GM12875 (cell line): ENCODE results near the gene SCRN1.

Experiments
- H3K4me3 ChIP-seq: one replicate; pipeline ENCODE4 v1.5.1; 2011; ENCODE audit warnings: low read depth, low read length, control low read depth
- TF ChIP-seq, protein P1 (sequence below): IDR thresholded peaks from 2 replicates; pipeline ENCODE4 v1.5.1; 2011; ENCODE audit warnings: low read depth, mild to moderate bottlenecking, control low read depth, inconsistent platforms, low read length, moderate library complexity, borderline replicate concordance; ENCODE audit not compliant: insufficient read depth

The SCRN1 gene

DNA sequence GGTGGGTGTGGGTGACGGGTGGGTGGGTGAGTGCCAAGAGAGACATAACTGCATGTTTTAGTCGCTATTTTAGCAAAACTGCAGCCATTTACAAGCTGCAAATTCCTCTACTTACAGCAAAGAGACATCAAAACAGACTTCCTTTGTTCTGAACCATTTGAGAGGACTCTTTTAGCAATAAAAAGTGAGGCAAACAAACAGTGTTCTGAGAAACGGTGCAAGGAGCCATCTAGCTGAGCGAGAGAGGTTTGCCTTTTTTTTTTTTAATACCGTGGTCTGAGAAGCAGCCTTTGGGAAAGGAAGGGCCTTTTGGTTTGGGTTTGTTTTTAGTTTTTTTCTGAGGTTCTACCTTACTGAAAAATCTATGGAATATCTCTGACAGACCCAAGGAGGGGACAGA lies 62.9 kb downstream of the SCRN1 start:
- TF ChIP-seq, protein P1, sequence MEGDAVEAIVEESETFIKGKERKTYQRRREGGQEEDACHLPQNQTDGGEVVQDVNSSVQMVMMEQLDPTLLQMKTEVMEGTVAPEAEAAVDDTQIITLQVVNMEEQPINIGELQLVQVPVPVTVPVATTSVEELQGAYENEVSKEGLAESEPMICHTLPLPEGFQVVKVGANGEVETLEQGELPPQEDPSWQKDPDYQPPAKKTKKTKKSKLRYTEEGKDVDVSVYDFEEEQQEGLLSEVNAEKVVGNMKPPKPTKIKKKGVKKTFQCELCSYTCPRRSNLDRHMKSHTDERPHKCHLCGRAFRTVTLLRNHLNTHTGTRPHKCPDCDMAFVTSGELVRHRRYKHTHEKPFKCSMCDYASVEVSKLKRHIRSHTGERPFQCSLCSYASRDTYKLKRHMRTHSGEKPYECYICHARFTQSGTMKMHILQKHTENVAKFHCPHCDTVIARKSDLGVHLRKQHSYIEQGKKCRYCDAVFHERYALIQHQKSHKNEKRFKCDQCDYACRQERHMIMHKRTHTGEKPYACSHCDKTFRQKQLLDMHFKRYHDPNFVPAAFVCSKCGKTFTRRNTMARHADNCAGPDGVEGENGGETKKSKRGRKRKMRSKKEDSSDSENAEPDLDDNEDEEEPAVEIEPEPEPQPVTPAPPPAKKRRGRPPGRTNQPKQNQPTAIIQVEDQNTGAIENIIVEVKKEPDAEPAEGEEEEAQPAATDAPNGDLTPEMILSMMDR = no peak
- no peak overlapping the region for H3K4me3 ChIP-seq

DNA sequence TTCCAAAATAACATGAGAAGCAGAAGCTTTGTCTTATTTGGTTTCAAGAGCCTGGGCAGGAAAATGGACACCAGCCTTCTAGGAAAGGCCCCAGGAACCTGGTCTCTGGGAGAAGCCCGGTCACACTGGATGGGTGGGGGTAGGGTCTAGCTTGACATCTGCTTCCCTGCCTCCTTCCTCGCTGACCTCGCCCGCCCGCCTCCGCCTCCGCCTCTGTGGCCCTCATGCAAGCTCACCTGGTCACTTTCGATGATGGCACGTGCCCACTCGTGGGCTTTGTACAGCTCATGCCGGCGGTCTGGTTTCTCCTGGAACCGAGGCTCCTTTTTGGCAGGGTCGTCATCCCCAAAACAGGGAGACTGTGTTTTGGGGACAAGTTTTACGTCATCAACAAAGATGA lies 63.4 kb downstream of the SCRN1 start:
- H3K4me3 ChIP-seq = no peak overlapping the region
- TF ChIP-seq, protein P1 = no peak

DNA sequence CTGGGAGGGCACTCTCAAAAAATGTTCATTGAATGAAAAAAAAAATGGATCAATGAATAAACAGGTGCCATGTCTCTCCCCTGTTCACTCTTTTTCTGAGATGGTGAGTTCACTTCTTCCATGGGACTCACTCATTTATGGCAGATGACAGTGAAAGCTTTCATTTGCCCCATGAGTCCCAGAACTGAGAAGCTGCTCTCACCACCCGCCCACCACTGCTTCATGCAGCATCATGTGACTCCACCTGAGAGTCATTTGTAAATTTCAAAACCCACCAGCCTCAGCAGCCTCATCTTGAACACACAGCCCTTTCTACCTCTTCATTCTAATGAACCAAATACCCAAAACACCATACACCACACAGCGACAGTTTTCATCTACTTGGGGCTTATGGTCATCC lies 64.9 kb downstream of the SCRN1 start:
- H3K4me3 ChIP-seq = no peak overlapping the region
- TF ChIP-seq, protein P1 = no peak

DNA sequence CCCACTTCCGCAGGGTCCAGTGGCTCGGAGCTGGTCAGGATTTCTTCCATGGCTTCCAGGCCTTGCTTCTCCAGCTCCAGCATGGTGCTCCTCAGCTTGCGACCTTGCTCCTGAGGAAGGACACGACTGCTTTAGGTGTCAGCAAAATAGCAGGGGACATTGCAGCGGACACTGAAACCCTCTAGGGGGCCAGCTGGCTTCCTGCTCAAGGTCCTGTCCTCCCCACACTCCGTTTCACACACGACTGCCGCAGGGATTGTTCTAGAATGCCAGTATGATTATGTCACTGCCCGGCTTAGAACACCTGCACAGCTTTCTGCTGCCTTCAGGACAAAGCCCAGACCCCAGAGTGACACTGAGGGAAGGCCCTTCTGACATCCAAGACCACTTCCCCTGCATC lies 65.6 kb downstream of the SCRN1 start:
- no peak overlapping the region for H3K4me3 ChIP-seq
- TF ChIP-seq, protein P1 = no peak

DNA sequence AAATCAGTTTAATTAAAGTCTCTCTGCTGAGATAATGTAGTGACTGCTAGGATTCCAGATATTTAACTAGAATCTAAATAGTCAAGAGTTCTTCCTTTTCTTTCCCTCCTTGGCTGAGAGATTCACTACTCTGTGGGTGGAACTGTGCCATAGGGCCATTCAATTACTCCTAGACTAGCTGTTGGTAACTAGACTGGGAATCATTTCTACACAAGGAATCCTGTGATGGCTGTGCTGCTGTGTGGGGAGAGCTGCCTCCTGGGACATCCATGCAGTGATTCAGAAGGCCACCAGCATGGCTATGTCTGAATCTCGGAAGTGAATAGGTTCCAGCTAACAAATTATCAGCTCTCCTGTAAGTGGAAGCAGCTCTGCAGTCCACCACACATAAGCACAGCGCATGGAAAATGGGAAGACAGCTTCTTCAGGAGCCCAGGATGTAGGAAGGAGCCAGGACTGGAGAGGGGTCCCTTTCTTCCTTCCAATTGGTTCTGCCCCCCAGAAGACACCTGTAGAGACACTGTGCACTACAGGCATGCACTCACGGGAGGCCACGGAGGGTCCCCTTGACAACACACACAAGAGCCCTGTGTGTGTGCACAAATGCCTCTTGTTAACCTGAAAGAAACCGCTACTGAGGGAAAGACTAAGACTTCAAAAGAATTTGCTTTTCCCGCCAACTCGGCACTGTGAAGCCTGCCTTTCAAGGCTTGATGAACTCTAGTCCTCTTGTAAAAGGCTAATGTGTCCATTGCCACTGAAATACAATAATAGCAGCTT lies 66.5 kb downstream of the SCRN1 start:
- H3K4me3 ChIP-seq = no peak overlapping the region
- TF ChIP-seq, protein P1 = no peak

DNA sequence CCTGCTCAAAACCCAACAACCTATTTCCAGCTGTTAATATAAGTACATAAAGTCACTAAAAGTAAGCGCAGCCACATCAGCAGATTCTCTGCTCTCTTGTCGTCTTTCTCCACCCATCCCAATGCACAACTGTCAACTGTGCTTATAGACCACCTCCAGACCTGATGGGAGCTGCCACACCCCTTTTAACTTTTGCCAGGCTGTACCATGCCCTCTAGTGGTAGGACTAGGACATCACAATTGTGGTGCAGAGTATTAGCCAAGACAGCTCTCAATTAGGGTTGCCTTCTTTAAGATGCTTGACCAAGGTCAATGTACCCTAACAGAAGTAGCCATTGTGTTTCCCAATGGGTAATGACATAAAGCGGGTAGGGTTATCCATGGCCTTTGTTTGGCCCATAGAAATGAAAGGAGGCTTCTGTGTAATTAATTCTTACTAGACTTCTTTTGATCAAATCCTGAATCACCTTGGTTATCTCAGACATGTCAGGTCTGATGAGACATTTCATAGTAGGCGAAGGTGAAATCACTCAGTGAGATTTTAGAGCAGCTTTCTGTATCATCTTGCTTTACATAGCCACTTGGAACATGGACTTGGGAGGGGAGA lies 68.1 kb downstream of the SCRN1 start:
- H3K4me3 ChIP-seq = no peak overlapping the region

More for the DNA sequence above, 68.1 kb downstream of the SCRN1 start:
- TF ChIP-seq, protein P1 = peak; percentile 81
